ENCODE results near the gene TMEM164.
"Not testable (repeated sequence)": the region's sequence is repeated elsewhere in the genome, so short reads cannot be mapped to it uniquely, and the experiment has no call there.

Gene TMEM164

DNA sequence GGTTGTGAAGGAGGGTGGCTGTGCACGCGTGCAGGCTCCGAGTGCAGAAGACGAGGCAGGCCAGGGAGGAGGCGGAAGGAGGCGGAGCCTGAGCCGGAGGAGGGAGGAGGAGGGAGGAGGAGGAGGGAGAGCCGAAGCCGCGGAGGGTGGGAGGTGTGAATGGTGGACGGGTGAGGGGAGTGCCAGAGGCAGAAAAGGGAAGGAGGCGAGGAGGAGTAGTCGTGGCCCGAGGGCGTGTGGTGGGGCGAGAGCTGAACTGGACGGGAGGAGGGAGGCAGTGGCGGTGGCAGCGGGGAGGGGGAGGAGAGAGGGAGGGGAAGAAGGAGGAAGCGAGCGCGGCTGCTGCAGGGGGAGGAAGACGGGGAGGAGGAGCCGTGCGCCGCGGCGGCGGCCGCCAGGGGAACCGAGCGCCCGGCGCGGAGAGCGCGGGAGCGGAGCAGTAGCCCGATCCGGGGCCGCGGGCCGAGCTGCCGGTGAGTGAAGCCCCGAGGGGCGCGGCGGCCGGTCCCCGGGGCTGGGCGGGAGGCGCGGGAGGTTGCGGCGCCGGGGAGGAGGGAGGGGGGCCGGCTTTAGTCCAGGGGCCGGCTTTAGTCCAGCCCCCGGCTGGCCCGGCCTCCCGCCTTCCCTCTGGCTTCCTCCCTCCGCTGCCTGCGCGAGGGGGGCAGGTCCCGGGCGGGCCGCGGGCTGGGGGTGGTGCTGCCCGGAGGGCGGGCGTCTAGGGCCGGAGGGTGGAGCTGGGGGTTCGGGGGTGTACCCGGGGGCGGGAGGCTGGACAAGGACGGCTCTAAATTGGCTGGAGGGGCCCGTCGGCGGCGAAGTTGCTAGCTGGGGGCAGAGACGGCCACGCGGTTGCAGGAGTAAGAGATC is at the start of gene TMEM164:
TSS of gene TMEM164 (plus strand) at position 815 of the 867 bp plus-strand sequence. CDS start 661 bp downstream, outside the sequence.
- DNase-seq (ENCODE audit: low spot score), result peak; percentile 70

DNA sequence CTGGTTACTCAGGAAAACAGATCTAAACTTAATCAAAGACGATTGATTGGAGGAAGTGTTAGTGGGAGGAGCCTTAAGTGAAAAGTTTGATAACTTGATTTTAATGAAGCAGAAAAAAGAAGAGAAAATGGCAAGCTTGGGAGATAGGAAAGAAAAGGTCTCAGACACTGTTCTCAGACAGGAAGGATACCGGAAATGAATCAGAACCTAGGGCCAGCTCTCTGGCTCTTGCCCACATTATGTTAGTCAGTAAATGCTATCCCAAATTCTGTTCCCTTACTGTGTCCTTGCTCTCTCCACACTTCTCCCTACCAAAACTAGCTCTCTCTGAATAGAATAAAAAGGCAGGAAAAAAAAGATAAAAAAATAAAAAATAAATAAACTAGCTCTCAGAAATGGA is 48.6 kb upstream of the TMEM164 start:
- no peak for DNase-seq (ENCODE audit: low spot score)

DNA sequence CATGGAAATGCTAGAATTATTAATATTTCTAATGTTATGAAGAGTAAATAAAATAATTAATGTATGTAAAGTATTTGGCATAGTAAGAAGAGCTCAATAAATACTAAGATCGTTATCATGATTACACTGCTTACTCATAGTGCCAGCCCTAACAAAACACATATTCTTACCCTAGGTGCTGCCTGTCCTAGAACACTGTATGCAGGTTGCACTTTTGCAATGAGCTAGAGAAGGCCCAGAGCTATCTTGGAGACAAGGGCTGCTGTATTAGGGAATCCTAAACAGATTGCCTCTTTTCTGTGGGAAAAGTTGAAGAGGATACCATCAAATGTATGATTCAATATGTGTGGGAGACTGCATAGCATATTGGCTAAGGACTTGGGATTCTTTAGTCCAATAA is 48.0 kb upstream of the TMEM164 start:
- no peak for DNase-seq (ENCODE audit: low spot score)

DNA sequence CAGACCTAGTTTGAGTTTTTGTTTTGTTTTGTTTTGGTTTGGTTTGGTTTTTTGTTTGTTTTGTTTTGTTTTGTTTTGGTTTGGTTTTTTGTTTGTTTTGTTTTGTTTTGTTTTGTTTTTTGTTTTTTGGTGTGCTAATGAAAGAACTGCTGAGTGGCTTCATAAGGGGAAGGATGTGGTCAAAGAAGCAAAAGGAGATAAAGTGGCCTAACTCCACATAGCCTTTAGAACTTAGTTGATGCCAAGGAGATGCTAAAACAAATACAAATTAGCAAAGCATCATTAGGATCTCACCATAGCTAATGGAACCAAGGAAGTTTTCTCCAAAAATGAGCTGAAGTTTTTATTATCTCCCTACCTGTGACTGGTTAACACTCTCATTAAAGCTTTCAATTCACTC is 44.6 kb upstream of the TMEM164 start:
- no peak for DNase-seq (ENCODE audit: low spot score)

DNA sequence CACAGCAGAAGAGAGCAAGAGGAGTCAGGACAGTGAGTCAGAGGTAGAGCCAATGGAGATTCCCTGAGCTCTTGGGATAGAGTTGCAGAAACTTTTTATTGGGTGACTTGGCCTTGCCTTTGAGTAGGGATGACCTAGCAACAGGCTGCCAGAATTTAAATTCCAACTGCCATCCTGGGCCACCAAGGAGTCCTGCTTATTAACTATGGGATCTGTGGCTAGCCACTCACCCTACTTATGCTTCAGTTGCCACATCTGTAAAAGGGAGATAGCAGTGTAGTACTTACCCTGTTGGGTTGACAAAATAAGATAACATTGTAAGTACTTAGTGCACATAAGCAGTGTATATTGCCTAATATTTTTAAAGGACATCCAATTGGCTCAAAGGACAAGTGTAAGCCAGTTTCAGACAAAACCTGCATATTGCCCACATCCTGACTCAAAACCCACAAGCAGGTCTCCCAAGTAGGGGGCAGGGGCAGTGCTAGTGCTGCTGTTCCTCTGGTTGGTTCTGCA is 43.5 kb upstream of the TMEM164 start:
- DNase-seq (ENCODE audit: low spot score), result no peak

DNA sequence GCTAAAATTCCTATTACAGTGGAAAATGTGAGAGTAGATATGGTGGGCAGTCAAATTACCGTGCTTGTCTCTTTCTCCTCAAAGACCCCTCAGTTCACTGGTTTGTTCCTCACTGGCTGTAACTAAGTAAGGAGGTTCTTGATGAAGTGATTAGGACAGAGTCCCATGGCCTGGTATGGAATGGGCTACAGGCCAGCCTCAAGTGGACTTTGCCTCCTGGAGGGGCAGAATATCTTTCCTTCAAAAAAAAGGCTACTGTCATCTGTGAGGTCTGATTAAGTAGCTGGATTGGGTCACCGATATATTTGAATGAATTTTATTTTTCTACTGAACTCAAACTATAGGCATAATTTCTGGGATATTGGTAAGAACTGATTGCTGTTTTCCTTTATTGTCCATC is 38.5 kb upstream of the TMEM164 start:
- no peak for DNase-seq (ENCODE audit: low spot score)

DNA sequence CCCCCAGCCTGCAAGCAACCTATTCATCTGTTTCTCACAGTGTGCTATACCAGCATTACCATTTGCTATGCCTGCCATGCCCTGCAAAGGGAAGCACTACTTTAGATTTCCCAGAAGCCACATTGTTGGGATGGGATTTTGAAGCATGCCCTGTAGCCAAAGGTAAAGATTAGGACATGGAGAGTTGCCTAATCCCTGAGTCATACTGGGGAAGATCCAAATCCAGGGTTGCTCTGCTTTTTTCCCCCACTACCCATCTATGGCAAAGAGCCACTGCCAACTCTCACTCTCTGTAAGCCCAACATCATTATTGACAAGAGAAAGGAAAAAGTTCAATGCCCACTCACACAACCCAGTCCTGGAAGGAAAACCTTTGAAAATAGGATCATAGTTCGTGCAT is 36.7 kb upstream of the TMEM164 start:
- no peak for DNase-seq (ENCODE audit: low spot score)

DNA sequence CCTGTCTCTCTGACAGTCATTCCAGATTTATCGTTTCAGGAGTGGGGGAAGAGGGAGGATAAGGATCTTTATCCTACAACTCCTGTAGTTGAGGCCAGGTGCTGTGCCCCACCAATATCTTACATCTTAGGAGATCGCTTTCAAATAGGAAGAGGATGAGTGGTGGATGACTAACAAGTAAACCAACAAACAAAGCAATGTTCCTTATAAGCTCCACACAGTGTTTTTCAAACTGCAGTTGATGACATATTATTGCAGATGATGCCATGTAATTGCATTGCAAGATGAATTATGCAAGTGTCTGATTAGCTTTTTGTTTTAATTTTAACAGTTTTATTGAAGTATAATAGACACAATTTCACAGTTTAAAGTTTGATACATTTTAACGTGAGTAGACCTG is 35.8 kb upstream of the TMEM164 start:
- no peak for DNase-seq (ENCODE audit: low spot score)

DNA sequence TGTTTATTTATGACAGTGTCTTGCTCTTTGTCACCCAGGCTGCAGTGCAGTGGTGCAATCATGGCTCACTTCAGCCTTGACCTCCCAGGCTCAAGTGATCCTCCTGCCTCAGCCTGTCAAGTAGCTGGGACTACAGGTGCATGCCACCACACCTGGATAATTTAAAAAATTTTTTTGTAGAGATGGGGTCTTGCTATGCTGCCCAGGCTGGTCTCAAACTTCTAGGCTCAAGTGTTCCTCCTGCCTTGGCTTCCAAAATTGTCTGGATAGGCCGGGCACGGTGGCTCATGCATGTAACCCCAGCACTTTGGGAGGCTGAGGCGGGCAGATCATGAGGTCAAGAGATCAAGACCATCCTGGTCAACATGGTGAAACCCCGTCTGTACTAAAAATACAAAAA is 32.1 kb upstream of the TMEM164 start:
- not testable (repeated sequence) for DNase-seq (ENCODE audit: low spot score)

DNA sequence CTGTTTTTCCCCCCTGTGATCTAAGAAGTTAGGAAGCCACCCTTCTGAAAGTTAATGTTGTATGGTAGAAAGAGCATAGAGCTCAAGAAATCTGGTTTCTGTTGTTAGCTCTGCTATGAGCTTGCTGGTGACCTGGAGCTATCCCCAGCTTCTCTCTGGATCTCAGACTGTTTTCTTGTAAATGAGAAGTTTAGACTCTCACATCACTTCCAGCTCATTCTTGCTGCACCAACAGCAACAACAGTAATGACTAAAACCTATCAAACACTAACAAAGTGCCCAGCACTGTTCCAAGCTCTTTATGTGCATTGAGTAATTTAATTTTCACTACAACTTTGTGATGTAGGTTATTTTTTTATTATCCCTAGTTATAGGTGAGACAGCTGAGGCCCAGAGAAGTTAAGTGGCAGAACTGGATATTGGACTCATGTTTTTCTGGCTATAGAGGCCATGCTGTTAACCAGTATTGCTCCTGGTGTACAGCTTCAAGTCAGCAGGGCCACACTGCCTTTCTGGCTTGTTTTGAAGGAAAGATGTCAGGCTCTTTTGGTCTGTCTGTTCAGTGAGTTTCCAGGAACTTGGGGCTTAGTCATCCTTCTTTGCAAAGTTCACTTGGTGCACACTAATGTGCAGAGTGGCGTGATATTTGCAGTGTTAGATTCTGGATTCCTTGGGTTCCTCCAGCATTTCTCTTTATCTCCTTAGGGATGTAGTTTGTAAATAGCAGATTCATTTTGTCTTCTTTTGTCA is 27.8 kb upstream of the TMEM164 start:
- DNase-seq (ENCODE audit: low spot score), result no peak

DNA sequence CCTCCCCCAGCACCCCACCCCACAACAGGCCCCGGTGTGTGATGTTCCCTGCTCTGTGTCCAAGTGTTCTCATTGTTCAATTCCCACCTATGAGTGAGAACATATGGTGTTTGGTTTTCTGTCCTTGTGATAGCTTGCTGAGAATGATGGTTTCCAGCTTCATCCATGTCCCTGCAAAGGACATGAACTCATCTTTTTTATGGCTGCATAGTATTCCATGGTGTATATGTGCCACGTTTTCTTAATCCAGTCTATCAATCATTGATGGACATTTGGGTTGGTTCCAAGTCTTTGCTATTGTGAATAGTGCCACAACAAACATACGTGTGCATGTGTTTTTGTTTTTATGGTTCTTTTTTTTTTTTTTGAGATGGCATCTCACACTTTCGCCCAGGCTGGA is 17.7 kb upstream of the TMEM164 start:
- not testable (repeated sequence) for DNase-seq (ENCODE audit: low spot score)

DNA sequence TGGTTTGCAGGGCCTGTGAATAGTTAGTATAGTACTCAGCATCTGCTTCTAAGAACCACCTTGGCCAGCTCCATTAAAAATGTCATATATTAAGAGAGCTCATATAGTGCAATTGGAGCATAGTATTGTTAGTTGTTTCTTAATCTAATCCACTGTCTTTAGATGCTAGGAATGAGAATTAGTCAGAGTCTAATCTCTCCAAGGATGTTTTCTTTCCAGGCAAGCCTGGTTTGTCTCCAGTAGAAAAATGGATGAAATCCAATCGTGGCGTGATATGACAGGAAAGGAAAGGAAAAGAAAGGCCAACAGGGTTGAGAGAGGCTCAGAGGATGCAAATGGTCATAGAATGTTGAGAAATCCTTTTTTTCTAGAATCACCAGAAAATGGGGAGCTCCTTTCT is 15.0 kb upstream of the TMEM164 start:
- DNase-seq (ENCODE audit: low spot score), result no peak

DNA sequence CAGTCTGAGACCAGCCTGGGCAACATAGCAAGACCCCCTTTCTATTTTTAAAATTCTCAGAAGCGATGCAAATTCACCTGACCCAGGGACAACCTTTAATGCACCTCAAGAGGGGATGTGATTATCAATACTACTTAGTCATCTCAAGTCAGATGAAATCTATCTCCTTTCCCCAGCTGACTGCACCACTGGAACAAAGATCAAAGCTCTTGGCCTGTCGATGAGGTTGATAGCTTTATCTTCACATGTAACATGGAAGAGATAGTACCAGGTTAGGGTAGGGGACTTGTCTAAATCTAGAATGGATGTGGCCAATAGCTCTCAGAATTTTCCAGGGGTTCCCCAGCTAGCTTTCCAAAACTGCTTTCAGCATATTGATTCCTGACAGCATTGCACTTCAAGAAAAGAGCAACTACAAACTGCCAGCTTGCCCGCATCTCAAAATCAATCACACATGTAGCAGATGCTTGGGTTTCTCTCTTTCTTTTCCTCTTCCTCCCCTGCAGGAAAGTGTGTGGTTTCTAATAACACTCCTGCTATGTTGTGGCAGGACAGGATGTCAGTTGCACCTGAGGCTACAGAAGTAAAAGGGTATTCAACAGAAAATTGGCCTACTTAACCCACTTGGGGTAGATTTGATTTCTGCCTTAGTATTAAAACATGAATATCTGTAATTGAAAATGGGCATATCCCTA is 12.2 kb upstream of the TMEM164 start:
- DNase-seq (ENCODE audit: low spot score), result no peak

DNA sequence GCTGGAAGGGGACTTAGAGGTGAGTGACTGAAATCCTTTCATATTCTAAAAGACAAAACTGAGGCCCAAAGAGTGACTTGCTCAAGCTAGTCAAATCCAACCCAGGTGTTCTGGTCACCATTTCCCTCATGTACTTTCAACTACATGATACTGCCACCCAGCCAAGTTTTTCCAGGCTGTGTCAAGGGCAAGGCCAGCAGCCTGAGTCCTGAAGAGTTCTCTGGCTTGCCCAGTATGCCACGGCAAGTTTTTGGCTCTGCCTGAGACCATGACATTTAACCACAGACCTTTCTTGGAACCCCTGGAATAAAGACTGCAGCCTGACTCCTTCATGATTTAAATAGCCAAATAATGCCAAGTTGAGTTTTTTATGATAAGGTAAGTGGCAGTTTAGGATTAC is 10.7 kb upstream of the TMEM164 start:
- no peak for DNase-seq (ENCODE audit: low spot score)

DNA sequence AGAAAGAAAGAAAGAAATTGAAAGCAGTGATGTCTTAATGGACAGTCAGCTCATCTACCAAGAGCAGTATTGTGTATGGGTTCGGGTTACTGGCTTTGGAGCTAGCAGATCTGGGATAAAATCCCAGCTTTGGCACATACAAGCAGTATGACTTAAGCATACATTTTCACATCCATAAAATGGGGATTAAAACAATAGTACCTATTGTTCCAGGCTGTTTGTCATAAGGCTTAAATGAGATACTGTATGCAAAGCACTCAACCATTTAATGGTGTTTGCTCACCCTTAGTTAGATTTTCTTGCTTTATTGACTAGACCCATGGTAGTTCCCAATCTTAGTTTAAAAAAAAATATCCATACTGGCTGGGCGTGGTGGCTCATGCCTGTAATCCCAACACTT is 7.8 kb upstream of the TMEM164 start:
- DNase-seq (ENCODE audit: low spot score), result no peak

DNA sequence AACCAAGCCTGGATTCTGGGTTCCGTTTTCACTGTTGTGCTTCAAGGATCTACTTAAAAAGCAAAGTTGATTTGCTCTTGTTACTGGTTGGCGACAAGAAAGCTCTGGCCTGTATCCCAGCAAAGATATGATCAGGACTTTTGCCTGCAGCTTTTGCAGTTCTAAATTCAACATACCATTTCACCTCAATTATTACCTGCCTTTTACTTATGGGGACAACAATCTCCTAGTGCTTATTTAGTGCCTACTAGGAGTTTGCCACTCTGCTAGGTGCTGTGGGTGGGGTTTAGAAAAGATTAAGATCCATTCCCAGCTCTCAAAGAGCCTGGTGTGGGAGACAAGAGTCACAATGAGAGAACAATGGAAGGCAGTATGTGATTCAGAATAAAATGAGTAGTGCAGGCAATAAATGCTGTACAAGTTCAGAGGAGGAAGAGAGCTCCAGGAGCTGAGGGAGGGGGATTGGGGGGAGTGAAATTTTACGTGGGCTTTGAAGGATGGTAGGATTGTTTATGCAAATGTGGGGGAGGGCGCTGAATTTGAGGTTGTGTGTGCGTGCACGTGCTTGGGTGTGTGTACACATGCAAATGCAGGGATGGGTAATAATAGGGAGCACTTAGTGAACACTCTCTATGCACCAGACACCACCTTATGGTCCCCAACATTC is 5.0 kb upstream of the TMEM164 start:
- DNase-seq (ENCODE audit: low spot score), result no peak

DNA sequence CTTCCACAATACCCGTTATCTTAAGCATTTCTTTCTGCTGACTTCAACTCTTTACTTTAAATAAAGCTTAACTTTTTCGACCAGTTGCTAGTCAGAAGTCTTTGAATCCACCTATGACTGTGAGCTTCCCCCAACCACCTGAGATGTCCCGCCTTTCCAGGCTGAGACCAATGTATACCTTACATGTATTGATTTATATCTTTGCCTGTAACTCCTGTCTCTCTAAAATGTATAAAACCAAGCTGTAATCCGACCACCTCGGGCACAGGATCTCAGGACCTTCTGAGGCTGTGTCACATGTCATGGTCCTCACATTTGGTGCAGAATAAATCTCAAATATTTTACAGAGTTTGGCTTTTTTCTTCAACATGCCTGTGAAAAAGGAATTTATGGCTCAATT is 2.9 kb upstream of the TMEM164 start:
- DNase-seq (ENCODE audit: low spot score), result no peak

DNA sequence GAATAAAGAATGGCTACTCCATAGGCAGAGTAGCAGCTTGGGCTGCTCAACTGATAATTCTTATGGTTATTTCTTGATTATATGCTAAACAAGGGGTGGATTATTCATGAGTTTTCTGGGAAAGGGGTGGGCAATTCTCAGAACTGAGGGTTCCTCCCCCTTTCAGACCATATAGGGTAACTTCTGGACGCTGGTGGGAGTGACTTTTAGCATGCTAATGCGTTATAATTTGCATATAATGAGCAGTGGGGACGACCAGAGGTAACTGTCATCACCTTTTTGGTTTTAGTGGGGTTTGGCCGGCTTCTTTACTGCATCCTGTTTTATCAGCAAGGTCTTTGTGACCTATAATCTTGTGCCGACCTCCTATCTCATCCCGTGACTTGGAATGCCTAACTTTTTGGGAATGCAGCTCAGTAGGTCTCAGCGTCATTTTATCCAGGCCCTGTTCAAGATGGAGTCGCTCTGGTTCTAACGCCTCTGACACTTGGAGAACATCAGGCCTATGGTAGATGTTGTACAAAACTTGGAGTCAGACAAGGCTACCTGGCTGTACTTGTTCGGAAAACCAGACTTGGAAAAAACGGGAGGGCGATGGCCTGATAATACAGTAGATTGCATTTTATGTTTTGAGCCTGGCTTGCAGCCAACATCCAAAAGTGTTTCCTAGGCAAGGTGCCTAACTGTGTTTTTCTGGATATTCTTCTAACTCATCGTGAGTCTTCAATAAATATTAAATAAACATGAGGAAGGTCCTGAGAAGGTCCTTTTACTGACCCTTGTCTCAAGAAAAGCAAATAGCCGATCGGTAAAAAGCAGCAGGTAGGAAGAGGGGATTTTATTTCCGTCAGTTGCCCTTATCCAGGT is 1.8 kb upstream of the TMEM164 start:
- no peak for DNase-seq (ENCODE audit: low spot score)

DNA sequence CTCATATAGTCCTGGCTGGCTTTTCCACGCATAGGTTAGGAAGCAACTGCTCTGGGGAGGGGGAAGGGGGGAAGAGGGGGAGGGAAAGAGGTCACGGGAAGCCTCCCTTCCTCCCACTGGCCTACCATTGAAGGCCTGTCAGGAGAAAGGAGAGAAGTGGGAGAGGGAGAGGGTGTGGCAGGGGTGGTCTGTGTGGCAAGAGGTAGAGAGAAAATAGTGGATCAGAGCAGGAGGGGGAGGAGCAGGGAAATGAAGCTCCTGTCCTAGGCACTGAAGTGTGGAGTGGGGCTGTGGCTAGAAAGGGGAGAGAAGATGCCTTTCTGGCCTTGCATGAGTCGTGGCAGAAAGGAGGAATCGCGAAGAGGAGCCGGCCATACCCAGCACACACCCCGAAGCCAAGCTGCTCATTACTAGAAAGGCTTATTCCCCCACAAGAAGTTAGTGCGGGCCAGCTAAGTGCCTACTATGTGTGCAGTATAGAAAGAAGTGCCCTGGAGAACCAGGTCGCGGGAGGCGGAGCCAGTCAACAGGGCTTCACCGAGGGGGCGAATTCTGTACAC is 1.1 kb upstream of the TMEM164 start:
- DNase-seq (ENCODE audit: low spot score), result no peak

All from germinal center (tissue), 1 donor.